OCI-LY1 (cell line): Measurements from ENCODE around the gene DDX3X.
"Not testable (repeated sequence)": the region's sequence is repeated elsewhere in the genome, so short reads cannot be mapped to it uniquely, and the experiment has no call there.

Source experiments
- H2AFZ ChIP-seq: fragments of 200-600 bp; sonication (generic), shearing (Covaris generic); 2 replicates; pipeline ENCODE4 v1.6.0; 2014; ENCODE audit warnings: antibody characterized with exemption, mild to moderate bottlenecking, low read length
- H3F3A ChIP-seq: fragments of 200-600 bp; sonication (generic), shearing (Covaris generic); 2 replicates; pipeline ENCODE4 v1.6.0; 2014; ENCODE audit warnings: mild to moderate bottlenecking, antibody characterized with exemption, low read length, moderate library complexity; ENCODE audit not compliant: insufficient read depth
- H3K27ac ChIP-seq: fragments of 200-600 bp; sonication (generic); 2 replicates; pipeline ENCODE4 v1.5.1; 2014; ENCODE audit warnings: low read length, mixed run types, mild to moderate bottlenecking, low read depth; ENCODE audit not compliant: poor library complexity, severe bottlenecking
- H3K27me3 ChIP-seq: fragments of 200-600 bp; sonication (generic); 2 replicates; pipeline ENCODE4 v1.6.0; 2014; ENCODE audit warnings: antibody characterized with exemption, mild to moderate bottlenecking, low read length, moderate library complexity; ENCODE audit not compliant: insufficient read depth
- H3K36me3 ChIP-seq: fragments of 200-600 bp; sonication (generic); 2 replicates; pipeline ENCODE4 v1.6.1; 2014; ENCODE audit warnings: mild to moderate bottlenecking, antibody characterized with exemption, low read length, moderate library complexity, mixed read lengths; ENCODE audit not compliant: insufficient read depth
- H3K4me1 ChIP-seq: fragments of 200-600 bp; sonication (generic); 2 replicates; pipeline ENCODE4 v1.5.1; 2014; ENCODE audit warnings: mild to moderate bottlenecking, low read length, moderate library complexity; ENCODE audit not compliant: insufficient read depth, severe bottlenecking
- H3K4me2 ChIP-seq: fragments of 200-600 bp; sonication (generic), shearing (Covaris generic); 2 replicates; pipeline ENCODE4 v1.6.1; 2014; ENCODE audit warnings: low read length
- H3K4me3 ChIP-seq: fragments of 200-600 bp; sonication (generic); 2 replicates; pipeline ENCODE4 v1.5.1; 2014; ENCODE audit warnings: low read length, low read depth, mild to moderate bottlenecking, mixed read lengths; ENCODE audit not compliant: poor library complexity, severe bottlenecking
- H3K79me2 ChIP-seq: fragments of 200-600 bp; shearing (Covaris generic); 2 replicates; pipeline ENCODE4 v1.6.1; 2016; ENCODE audit warnings: mixed run types, low read length, mixed read lengths; ENCODE audit not compliant: insufficient read depth
- H3K9ac ChIP-seq: fragments of 200-600 bp; sonication (generic), shearing (Covaris generic); 2 replicates; pipeline ENCODE4 v1.6.1; 2014; ENCODE audit warnings: mild to moderate bottlenecking, low read length, mixed read lengths
- H3K9me2 ChIP-seq: fragments of 200-600 bp; sonication (generic), shearing (Covaris generic); 2 replicates; pipeline ENCODE4 v1.6.1; 2014; ENCODE audit warnings: low read depth, mild to moderate bottlenecking, low read length, mixed read lengths
- H3K9me3 ChIP-seq: fragments of 200-600 bp; shearing (Covaris generic); 2 replicates; pipeline ENCODE4 v1.6.1; 2014; ENCODE audit warnings: low read length, mixed read lengths
- H4K20me1 ChIP-seq: fragments of 200-600 bp; sonication (generic), shearing (Covaris generic); 2 replicates; pipeline ENCODE4 v1.6.0; 2016; ENCODE audit warnings: mild to moderate bottlenecking, low read length; ENCODE audit not compliant: insufficient read depth
- EZH2 ChIP-seq: fragments of 200-600 bp; sonication (generic), shearing (Covaris generic); IDR thresholded peaks from 2 replicates; pipeline ENCODE4 v1.8.0; 2017; ENCODE audit warnings: borderline replicate concordance, mixed run types, mild to moderate bottlenecking, antibody characterized with exemption, low read length, moderate library complexity, mixed read lengths
- TF ChIP-seq, protein P1 (sequence below): fragments of 200-600 bp; sonication (generic), shearing (Covaris generic); IDR thresholded peaks from 2 replicates; pipeline ENCODE4 v1.5.1; 2017; ENCODE audit warnings: mild to moderate bottlenecking, antibody characterized with exemption, low read length, moderate library complexity, mixed read lengths

The DDX3X gene

DNA sequence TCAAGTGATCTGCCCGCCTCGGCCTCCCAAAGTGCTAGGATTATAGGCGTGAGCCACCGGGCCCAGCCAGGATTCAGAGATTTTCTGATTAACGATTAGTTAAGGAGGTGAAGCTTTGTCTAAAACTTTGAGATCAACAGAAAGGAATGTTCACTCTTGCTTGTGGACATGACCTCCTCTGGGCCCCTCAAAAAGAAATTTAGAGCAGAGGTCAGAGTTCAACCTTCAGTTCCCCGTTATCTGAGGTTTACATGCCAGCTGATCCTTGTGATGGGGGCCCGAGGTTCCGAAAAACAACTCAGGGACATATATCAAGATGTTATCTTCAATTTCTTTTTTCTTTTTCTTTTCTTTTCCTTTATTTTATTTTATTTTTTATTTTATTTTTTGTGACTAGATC, 54.6 kb downstream of the DDX3X start:
- H3F3A ChIP-seq = no peaks in the 10 kb centered on the region
- no peaks in the 10 kb centered on the region for H3K27me3 ChIP-seq
- H3K36me3 ChIP-seq = no peaks in the 10 kb centered on the region
- H3K9me3 ChIP-seq = no peaks in the 10 kb centered on the region
- H3K9me2 ChIP-seq = no peaks in the 10 kb centered on the region
- no peak overlapping the region for H2AFZ ChIP-seq
- H3K79me2 ChIP-seq = no peaks in the 10 kb centered on the region
- no peak overlapping the region for H3K4me3 ChIP-seq
- no peak for TF ChIP-seq EZH2
- TF ChIP-seq, protein P1, sequence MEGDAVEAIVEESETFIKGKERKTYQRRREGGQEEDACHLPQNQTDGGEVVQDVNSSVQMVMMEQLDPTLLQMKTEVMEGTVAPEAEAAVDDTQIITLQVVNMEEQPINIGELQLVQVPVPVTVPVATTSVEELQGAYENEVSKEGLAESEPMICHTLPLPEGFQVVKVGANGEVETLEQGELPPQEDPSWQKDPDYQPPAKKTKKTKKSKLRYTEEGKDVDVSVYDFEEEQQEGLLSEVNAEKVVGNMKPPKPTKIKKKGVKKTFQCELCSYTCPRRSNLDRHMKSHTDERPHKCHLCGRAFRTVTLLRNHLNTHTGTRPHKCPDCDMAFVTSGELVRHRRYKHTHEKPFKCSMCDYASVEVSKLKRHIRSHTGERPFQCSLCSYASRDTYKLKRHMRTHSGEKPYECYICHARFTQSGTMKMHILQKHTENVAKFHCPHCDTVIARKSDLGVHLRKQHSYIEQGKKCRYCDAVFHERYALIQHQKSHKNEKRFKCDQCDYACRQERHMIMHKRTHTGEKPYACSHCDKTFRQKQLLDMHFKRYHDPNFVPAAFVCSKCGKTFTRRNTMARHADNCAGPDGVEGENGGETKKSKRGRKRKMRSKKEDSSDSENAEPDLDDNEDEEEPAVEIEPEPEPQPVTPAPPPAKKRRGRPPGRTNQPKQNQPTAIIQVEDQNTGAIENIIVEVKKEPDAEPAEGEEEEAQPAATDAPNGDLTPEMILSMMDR = no peak
- no peak overlapping the region for H3K4me2 ChIP-seq
- no peak overlapping the region for H3K9ac ChIP-seq
- H4K20me1 ChIP-seq = no peaks in the 10 kb centered on the region
- peaks cover 9% of the 10 kb centered on the region for H3K4me1 ChIP-seq
- no peak overlapping the region for H3K27ac ChIP-seq

DNA sequence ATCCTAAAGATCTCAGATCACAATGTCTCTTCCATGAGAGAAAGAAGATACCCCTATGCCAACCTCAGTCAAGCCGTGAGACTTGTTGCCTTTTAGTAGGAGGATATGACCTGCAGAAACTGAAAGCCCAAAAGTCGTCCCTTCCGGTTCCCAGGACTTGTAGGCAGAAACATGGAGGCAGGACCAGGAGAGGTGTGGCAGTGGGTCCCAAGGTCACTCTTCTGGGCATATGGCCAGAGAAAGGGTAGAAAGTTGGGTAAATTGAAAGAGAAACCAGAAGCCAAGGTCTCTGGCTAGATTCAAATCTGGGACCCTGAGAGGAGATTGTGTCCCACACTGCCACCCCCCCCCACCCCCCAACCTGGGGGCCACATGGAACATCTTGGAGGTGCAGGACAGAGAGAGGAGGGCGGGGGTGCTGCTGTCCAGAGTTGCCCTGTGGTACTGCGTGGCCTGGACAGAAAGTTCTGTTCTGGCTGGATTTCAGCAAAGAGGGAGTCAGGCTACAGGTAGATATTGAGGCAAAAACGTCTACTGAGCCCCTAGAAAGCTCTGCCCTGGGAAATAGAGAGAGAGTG, 55.4 kb downstream of the DDX3X start:
- H3K4me3 ChIP-seq = no peak overlapping the region
- H3K9me3 ChIP-seq = no peaks in the 10 kb centered on the region

DNA sequence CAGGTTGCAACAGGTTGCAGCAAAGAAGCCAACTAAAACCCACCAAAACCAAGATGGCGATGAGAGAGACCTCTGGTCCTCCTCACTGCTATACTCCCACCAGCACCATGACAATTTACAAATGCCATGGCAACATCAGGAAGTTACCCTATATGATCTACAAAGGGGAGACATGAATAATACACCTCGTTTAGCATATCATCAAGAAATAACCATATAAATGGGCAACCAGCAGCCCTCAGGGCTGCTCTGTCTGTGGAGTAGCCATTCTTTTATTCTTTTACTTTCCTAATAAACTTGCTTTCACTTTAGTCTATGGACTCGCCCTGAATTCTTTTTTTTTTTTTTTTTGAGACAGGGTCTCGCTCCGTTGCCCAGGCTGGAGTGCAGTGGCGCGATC, 56.6 kb downstream of the DDX3X start:
- H3F3A ChIP-seq, H3K27ac ChIP-seq, H3K36me3 ChIP-seq, H4K20me1 ChIP-seq, H3K4me2 ChIP-seq, H3K27me3 ChIP-seq, H3K4me1 ChIP-seq, H3K9ac ChIP-seq, H3K9me2 ChIP-seq, H3K9me3 ChIP-seq, H3K79me2 ChIP-seq, H2AFZ ChIP-seq, H3K4me3 ChIP-seq: not testable (repeated sequence)

More for the DNA sequence above, 55.4 kb downstream of the DDX3X start:
- Histone ChIP-seq H4K20me1 (no peaks in the 10 kb centered on the region), H3K9ac (no peak overlapping the region), H3F3A (no peaks in the 10 kb centered on the region), H3K27ac (no peak overlapping the region), H2AFZ (no peak overlapping the region), H3K36me3 (no peaks in the 10 kb centered on the region), H3K9me2 (no peaks in the 10 kb centered on the region), H3K27me3 (no peaks in the 10 kb centered on the region), H3K4me2 (no peak overlapping the region), H3K4me1 (peaks cover under 1% of the 10 kb centered on the region), H3K79me2 (no peaks in the 10 kb centered on the region)
- no peak for TF ChIP-seq EZH2
- TF ChIP-seq, protein P1 = no peak

DNA sequence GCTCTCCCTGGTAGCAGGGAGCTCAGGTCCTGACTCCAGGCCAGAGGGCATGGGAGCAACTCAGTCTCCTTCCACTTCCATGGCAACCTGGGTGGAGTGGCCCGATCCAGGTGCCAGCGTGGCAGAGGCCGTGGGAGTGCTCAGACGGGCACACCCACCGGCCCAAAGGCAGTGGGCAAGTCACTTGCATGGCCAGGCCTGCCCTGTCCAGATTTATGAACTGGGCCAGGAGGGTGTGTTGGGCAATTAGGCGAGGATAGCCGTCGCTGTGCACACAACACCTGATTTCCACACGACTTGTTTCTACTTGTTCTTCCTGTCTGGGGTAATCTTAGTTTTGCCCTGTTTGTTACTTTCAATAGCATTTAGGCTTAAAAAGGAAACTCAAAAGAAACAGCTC, 57.6 kb downstream of the DDX3X start:
- Histone ChIP-seq H2AFZ (no peak overlapping the region), H4K20me1 (no peaks in the 10 kb centered on the region), H3K4me3 (no peak overlapping the region), H3K27ac (no peak overlapping the region), H3K9me3 (no peaks in the 10 kb centered on the region), H3K27me3 (no peaks in the 10 kb centered on the region), H3K9me2 (no peaks in the 10 kb centered on the region), H3K4me1 (no peaks in the 10 kb centered on the region), H3K4me2 (no peak overlapping the region), H3K9ac (no peak overlapping the region), H3K36me3 (no peaks in the 10 kb centered on the region), H3F3A (no peaks in the 10 kb centered on the region), H3K79me2 (no peaks in the 10 kb centered on the region)
- TF ChIP-seq, protein P1 = no peak
- TF ChIP-seq EZH2 = no peak
